ENCODE measurements around the gene PPP2R3B.

Gene PPP2R3B

DNA sequence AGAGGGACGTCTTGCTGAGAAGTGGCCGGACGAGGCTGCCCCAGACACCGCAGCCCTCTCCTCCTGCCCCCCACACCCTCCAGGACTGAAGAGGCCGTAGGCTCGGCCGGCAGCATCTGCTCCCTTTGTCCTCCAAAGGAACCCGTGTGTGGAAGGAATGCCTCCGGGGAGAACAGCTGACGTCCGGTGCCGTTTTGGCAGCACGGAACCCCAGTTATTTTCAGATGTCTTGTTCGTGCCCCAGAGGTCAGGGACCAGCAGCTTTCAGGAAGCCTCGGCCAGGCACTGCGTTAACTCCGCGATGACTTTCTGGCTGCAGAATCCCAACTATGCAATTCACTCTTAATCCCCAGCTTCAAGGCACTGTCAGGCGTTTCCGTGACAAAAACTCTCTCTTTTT lies 10.9 kb upstream of the PPP2R3B start:
- ChIA-PET CTCF (no interaction called here), POLR2A (no interaction called here)
- no peaks in the 10 kb centered on the region for H3K36me3 ChIP-seq (ENCODE audit: control insufficient read depth in 2 of 2, insufficient read depth in 1 of 2, low read length in 2 of 2)
- no peak overlapping the region for H3K27ac ChIP-seq (ENCODE audit: extremely low read depth, low read depth, low read length)
- no peak overlapping the region for H3K4me3 ChIP-seq (ENCODE audit: low read depth, low read length)
- TF ChIP-seq ZNF341 (tag by site-specific recombination; IDR thresholded peaks at IDR 0.05; ENCODE audit: low read depth) (no peak), ZNF514 (tag by site-specific recombination; IDR thresholded peaks at IDR 0.05) (no peak), ZNF394 (tag by site-specific recombination; IDR thresholded peaks at IDR 0.05; ENCODE audit: borderline replicate concordance) (no peak), ZNF19 (tag by site-specific recombination; IDR thresholded peaks at IDR 0.05; ENCODE audit: low read depth) (no peak), EGR2 (tag by site-specific recombination; IDR thresholded peaks at IDR 0.05; ENCODE audit: low read depth) (no peak), BCL11B (tag by site-specific recombination; IDR thresholded peaks at IDR 0.05; ENCODE audit: low read depth) (no peak), ZNF239 (tag by site-specific recombination; IDR thresholded peaks at IDR 0.05) (no peak)
- TF ChIP-seq, protein P1, sequence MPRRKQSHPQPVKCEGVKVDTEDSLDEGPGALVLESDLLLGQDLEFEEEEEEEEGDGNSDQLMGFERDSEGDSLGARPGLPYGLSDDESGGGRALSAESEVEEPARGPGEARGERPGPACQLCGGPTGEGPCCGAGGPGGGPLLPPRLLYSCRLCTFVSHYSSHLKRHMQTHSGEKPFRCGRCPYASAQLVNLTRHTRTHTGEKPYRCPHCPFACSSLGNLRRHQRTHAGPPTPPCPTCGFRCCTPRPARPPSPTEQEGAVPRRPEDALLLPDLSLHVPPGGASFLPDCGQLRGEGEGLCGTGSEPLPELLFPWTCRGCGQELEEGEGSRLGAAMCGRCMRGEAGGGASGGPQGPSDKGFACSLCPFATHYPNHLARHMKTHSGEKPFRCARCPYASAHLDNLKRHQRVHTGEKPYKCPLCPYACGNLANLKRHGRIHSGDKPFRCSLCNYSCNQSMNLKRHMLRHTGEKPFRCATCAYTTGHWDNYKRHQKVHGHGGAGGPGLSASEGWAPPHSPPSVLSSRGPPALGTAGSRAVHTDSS (tag by site-specific recombination; IDR thresholded peaks at IDR 0.05), result no peak
- no peaks in the 10 kb centered on the region for H3K9me3 ChIP-seq (ENCODE audit: control insufficient read depth, insufficient read depth, low read depth, low read length)
- H3K4me1 ChIP-seq (ENCODE audit: control insufficient read depth, insufficient read depth, low read length), result no peaks in the 10 kb centered on the region

DNA sequence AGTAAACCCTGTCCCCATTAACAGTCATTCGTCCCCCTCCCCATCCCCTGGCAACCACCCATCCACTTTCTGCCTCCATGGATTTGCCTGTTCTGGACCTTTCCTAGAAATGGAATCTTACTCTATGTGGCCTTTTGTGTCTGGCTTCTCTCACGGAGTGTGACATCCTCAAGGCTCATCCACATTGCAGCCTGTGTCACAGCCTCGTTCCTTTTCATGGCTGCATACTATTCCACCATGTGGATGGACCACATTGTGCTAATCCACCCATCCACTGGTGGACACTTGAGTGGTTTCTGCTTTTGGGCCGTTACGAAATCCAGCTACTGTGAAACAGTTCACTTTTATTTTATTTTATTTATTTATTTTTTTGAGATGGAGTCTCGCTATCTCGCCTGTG lies 8.1 kb upstream of the PPP2R3B start:
- CTCF ChIA-PET, result no interaction called here
- Histone ChIP-seq H3K4me1 (ENCODE audit: control insufficient read depth, insufficient read depth, low read length) (no peaks in the 10 kb centered on the region), H3K9me3 (ENCODE audit: control insufficient read depth, insufficient read depth, low read depth, low read length) (no peaks in the 10 kb centered on the region), H3K4me3 (ENCODE audit: low read depth, low read length) (no peak overlapping the region), H3K27ac (ENCODE audit: extremely low read depth, low read depth, low read length) (no peak overlapping the region), H3K36me3 (ENCODE audit: control insufficient read depth in 2 of 2, insufficient read depth in 1 of 2, low read length in 2 of 2) (no peaks in the 10 kb centered on the region)
- TF ChIP-seq, protein P2, sequence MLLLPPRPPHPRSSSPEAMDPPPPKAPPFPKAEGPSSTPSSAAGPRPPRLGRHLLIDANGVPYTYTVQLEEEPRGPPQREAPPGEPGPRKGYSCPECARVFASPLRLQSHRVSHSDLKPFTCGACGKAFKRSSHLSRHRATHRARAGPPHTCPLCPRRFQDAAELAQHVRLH (tag by site-specific recombination; IDR thresholded peaks at IDR 0.05), result 0 out of 2 replicates have a peak, but pooled peaks have one; percentile 46
- no peak for TF ChIP-seq ZBTB48 (tag by site-specific recombination; IDR thresholded peaks at IDR 0.05)
- no peak for TF ChIP-seq ZNF16 (tag by site-specific recombination; IDR thresholded peaks at IDR 0.05; ENCODE audit: low read depth)
- no peak for TF ChIP-seq ZNF768 (tag by site-specific recombination; IDR thresholded peaks at IDR 0.05)
- TF ChIP-seq ZNF146 (tag by site-specific recombination; IDR thresholded peaks at IDR 0.05), result peak; percentile 99
- POLR2A ChIA-PET, result no interaction called here

DNA sequence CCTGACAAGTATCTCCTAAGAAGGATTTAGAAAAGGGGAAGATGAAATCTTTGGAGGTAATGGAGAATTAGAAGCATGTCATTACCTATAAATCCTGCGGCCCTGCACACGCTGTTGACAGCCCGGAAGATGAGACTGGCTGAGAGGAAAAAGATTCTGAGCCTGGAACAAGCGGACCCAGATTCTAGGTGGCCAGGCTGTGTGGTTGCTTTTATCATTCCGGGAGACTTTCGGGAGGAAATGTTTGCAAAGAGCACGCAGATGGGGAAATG lies 5.8 kb upstream of the PPP2R3B start:
- H3K27ac ChIP-seq (ENCODE audit: extremely low read depth, low read depth, low read length), result no peak overlapping the region
- no peaks in the 10 kb centered on the region for H3K4me1 ChIP-seq (ENCODE audit: control insufficient read depth, insufficient read depth, low read length)
- H3K4me3 ChIP-seq (ENCODE audit: low read depth, low read length), result no peak overlapping the region
- H3K36me3 ChIP-seq (ENCODE audit: control insufficient read depth in 2 of 2, insufficient read depth in 1 of 2, low read length in 2 of 2), result no peaks in the 10 kb centered on the region
- no peaks in the 10 kb centered on the region for H3K9me3 ChIP-seq (ENCODE audit: control insufficient read depth, insufficient read depth, low read depth, low read length)
- POLR2A ChIA-PET, result no interaction called here
- CTCF ChIA-PET, result no interaction called here
- TF ChIP-seq GLIS1 (tag by site-specific recombination; IDR thresholded peaks at IDR 0.05) (no peak), ZNF155 (tag by site-specific recombination; IDR thresholded peaks at IDR 0.05) (no peak), TCF7L2 (IDR thresholded peaks at IDR 0.05; ENCODE audit: borderline replicate concordance, low read depth, low read length) (no peak), ZXDB (tag by site-specific recombination; IDR thresholded peaks at IDR 0.05) (no peak), ZNF274 (IDR thresholded peaks at IDR 0.05; ENCODE audit: low read length) (no peak), ZNF274 (tag by site-specific recombination; IDR thresholded peaks at IDR 0.05; ENCODE audit: borderline replicate concordance) (no peak), PRDM1 (tag by site-specific recombination; IDR thresholded peaks at IDR 0.05) (no peak), MEIS1 (CRISPR knock-in tag; IDR thresholded peaks at IDR 0.05; ENCODE audit: borderline replicate concordance) (no peak), HOXA7 (CRISPR knock-in tag; IDR thresholded peaks at IDR 0.05; ENCODE audit: borderline replicate concordance) (no peak), ZNF792 (tag by site-specific recombination; IDR thresholded peaks at IDR 0.05) (no peak), ZNF366 (tag by site-specific recombination; conservative IDR thresholded peaks at IDR 0.05) (no peak), ZFHX2 (tag by site-specific recombination; conservative IDR thresholded peaks at IDR 0.05) (no peak), ZNF146 (tag by site-specific recombination; IDR thresholded peaks at IDR 0.05) (no peak), ZNF114 (tag by site-specific recombination; IDR thresholded peaks at IDR 0.05) (no peak)
- TF ChIP-seq, protein P3, sequence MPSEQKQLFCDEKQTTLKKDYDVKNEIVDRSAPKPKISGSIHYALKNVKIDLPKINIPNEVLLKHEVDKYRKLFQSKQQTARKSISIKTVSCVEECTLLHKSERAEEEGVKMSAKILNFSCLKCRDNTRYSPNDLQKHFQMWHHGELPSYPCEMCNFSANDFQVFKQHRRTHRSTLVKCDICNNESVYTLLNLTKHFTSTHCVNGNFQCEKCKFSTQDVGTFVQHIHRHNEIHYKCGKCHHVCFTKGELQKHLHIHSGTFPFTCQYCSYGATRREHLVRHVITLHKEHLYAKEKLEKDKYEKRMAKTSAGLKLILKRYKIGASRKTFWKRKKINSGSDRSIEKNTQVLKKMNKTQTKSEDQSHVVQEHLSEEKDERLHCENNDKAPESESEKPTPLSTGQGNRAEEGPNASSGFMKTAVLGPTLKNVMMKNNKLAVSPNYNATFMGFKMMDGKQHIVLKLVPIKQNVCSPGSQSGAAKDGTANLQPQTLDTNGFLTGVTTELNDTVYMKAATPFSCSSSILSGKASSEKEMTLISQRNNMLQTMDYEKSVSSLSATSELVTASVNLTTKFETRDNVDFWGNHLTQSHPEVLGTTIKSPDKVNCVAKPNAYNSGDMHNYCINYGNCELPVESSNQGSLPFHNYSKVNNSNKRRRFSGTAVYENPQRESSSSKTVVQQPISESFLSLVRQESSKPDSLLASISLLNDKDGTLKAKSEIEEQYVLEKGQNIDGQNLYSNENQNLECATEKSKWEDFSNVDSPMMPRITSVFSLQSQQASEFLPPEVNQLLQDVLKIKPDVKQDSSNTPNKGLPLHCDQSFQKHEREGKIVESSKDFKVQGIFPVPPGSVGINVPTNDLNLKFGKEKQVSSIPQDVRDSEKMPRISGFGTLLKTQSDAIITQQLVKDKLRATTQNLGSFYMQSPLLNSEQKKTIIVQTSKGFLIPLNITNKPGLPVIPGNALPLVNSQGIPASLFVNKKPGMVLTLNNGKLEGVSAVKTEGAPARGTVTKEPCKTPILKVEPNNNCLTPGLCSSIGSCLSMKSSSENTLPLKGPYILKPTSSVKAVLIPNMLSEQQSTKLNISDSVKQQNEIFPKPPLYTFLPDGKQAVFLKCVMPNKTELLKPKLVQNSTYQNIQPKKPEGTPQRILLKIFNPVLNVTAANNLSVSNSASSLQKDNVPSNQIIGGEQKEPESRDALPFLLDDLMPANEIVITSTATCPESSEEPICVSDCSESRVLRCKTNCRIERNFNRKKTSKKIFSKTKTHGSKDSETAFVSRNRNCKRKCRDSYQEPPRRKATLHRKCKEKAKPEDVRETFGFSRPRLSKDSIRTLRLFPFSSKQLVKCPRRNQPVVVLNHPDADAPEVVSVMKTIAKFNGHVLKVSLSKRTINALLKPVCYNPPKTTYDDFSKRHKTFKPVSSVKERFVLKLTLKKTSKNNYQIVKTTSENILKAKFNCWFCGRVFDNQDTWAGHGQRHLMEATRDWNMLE (tag by site-specific recombination; conservative IDR thresholded peaks at IDR 0.05; ENCODE audit: low read depth), result no peak
- TF ChIP-seq, protein P4, sequence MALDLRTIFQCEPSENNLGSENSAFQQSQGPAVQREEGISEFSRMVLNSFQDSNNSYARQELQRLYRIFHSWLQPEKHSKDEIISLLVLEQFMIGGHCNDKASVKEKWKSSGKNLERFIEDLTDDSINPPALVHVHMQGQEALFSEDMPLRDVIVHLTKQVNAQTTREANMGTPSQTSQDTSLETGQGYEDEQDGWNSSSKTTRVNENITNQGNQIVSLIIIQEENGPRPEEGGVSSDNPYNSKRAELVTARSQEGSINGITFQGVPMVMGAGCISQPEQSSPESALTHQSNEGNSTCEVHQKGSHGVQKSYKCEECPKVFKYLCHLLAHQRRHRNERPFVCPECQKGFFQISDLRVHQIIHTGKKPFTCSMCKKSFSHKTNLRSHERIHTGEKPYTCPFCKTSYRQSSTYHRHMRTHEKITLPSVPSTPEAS (tag by site-specific recombination; IDR thresholded peaks at IDR 0.05), result no peak
